GM18909 (cell line): ENCODE data around the gene DAND5.

Experiments
- ATAC-seq: cut with Tn5 transposase; IDR thresholded peaks from one replicate; pipeline ENCODE4 v1.9.1; 2021; ENCODE audit warnings: mild to moderate bottlenecking; ENCODE audit not compliant: unreplicated experiment, poor library complexity

Gene DAND5

GRCh38 chr19:12969292-12969988, at the start of gene DAND5:
Gene DAND5, plus strand, starts transcription at chr19:12969576. Its CDS starts 85 bp downstream, at chr19:12969661.
- ATAC-seq: no peak

GRCh38 chr19:12921047-12921446, 48.3 kb upstream of the DAND5 start:
- no peak for ATAC-seq

- no peak for ATAC-seq
Measured at GRCh38 chr19:12922959-12923358, 46.4 kb upstream of the DAND5 start.

- ATAC-seq: no peak
Measured at GRCh38 chr19:12924621-12925310, 44.6 kb upstream of the DAND5 start.

- ATAC-seq: no peak
Measured at GRCh38 chr19:12930002-12930645, 39.3 kb upstream of the DAND5 start.

GRCh38 chr19:12932392-12933286, 36.7 kb upstream of the DAND5 start:
- no peak for ATAC-seq

- peak; percentile 46 for ATAC-seq
Measured at GRCh38 chr19:12933287-12934072, 35.9 kb upstream of the DAND5 start, which contains the start of gene FARSA. Gene FARSA, minus strand, starts transcription at chr19:12933711. Its CDS starts 15 bp downstream, at chr19:12933696.

GRCh38 chr19:12935071-12935470, 34.3 kb upstream of the DAND5 start:
- ATAC-seq: no peak

GRCh38 chr19:12936582-12936981, 32.8 kb upstream of the DAND5 start:
- no peak for ATAC-seq

- ATAC-seq: no peak
Measured at GRCh38 chr19:12937093-12937926, 32.1 kb upstream of the DAND5 start.

GRCh38 chr19:12937927-12938778, 31.2 kb upstream of the DAND5 start, which contains the start of gene CALR:
Gene CALR, plus strand, starts transcription at chr19:12938609. Its CDS starts 71 bp downstream, at chr19:12938680.
- ATAC-seq: peak; percentile 86

- no peak for ATAC-seq
Measured at GRCh38 chr19:12938779-12939601, 30.4 kb upstream of the DAND5 start.

- no peak for ATAC-seq
Measured at GRCh38 chr19:12939975-12940423, 29.4 kb upstream of the DAND5 start.

GRCh38 chr19:12940897-12941296, 28.5 kb upstream of the DAND5 start:
- no peak for ATAC-seq

GRCh38 chr19:12943437-12944044, 25.8 kb upstream of the DAND5 start:
- ATAC-seq: no peak

GRCh38 chr19:12944104-12944674, 25.2 kb upstream of the DAND5 start:
- ATAC-seq: no peak
